ENCODE measurements around the gene CDK19.

- no peak for TF ChIP-seq CTCF (IDR thresholded peaks at IDR 0.05)
- no peak for TF ChIP-seq POLR2AphosphoS5 (IDR thresholded peaks at IDR 0.05)
Observed at GRCh38 chr6:110561008-110561396, 254.3 kb downstream of the CDK19 start.

Data from upper lobe of left lung (tissue), 4 donors.